Memory B cell (primary cell): Measurements from ENCODE around the gene FOXE3.

Experiments
- ATAC-seq: fragments of 150-1000 bp; cut with Tn5 transposase; 2 replicates; pipeline ENCODE4 v1.10.0; 2021; ENCODE audit warnings: low read depth, mild to moderate bottlenecking, moderate library complexity
- DNase-seq, 2 donors: peaks; one replicate each; pipeline ENCODE4 v3.0.0; 2022; ENCODE audit warnings: low spot score in 2 of 2
- H3K27ac Mint-ChIP-seq: one replicate; pipeline ENCODE4 v1.8.0; 2022; ENCODE audit warnings: mild to moderate bottlenecking, moderate library complexity, mixed read lengths
- H3K27me3 Mint-ChIP-seq: one replicate; pipeline ENCODE4 v1.8.0; 2022; ENCODE audit warnings: mixed read lengths
- H3K36me3 Mint-ChIP-seq: one replicate; pipeline ENCODE4 v1.8.0; 2022; ENCODE audit warnings: mild to moderate bottlenecking, mixed read lengths
- H3K4me1 Mint-ChIP-seq: one replicate; pipeline ENCODE4 v1.8.0; 2022; ENCODE audit warnings: mixed read lengths
- H3K4me3 Mint-ChIP-seq: one replicate; pipeline ENCODE4 v1.8.0; 2022; ENCODE audit warnings: mild to moderate bottlenecking, moderate library complexity, mixed read lengths
- H3K9me3 Mint-ChIP-seq: one replicate; pipeline ENCODE4 v1.8.0; 2022; ENCODE audit warnings: mixed read lengths

FOXE3 gene

DNA sequence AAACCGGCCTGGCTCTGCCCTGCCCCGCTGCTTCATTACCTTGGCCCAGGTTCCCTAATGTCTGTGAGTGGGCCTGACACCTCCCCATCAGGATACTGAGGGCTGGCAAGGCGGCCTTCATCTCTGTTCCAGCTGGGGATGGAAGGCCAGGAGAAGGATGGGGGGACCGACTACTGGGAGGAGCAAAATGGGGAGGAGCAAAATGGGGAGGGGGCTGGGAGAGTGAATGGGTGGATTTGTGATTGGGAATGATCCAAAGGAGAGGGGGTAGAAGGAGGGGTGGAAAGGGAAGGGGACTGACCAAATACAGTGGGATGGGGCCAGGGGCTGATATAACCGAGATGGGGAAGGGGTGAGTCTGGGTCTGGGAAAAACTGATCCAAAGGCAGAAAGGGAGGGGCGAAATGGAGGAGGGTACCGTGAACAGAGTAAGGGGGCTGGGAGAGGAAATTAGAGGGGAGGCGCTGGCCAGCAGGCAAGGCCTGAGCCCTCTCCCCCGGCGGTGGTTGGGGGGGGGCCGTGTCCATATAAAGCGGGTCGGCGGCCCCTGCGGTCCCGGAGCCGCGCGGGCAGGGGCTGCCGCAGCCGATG, at the start of gene FOXE3:
Gene FOXE3 (plus strand): TSS at position 558 of the 591 bp plus-strand sequence. CDS start 31 bp downstream, at position 589.
- Mint-ChIP-seq H3K36me3 (peaks cover 4% of the 10 kb centered on the region), H3K27ac (no peak within 1 kb of the TSS), H3K9me3 (no peaks in the 10 kb centered on the region), H3K4me3 (peak within 1 kb of the TSS; percentile 49), H3K27me3 (peaks cover 36% of the 10 kb centered on the region), H3K4me1 (peaks cover 5% of the 10 kb centered on the region)
- no peak for DNase-seq
- no peak for ATAC-seq

DNA sequence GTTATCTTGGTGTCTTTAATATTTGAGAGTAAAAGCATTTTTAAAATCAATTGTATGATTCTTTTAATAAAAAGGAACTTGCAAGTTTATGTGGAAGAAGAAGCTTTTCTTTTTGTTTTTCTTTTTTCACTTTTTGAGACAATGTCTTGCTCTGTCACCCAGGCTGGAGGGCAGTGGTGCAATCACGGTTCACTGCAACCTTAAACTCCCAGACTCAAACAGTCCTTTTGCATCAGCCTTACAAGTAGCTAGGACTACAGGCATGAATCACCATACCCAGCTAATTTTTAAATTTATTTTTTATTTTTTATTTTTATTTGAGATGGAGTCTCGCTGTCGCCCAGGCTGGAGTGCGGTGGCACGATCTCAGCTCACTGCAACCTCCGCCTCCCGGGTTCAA, 48.4 kb upstream of the FOXE3 start:
- Mint-ChIP-seq H3K27ac (no peak overlapping the region), H3K4me1 (no peaks in the 10 kb centered on the region), H3K9me3 (no peaks in the 10 kb centered on the region), H3K27me3 (no peaks in the 10 kb centered on the region), H3K36me3 (peaks cover 20% of the 10 kb centered on the region), H3K4me3 (no peak overlapping the region)
- ATAC-seq (no peak), DNase-seq (no peak)

DNA sequence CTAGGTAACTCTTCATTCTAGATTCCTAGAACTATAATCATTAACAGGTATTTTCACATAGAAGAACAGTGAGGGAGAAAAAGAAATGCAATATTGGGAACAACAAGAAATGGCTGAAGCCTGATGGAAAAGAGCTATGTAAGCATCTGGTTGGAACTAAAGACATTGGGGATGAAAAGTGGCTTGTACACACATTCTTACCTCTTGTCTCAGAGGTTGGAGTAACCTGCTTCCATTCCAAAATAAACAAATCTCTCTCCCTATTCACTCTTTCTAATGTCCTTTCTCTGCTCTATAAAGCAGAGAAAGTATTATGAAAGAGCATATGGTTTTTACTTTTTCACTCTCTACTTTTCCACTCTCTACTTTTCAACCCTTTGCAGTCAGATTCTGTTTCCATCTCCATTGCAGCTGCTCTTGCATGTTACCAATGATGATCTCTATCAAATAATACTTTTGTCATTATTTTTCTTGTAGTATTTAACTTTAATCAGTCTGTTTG, 45.0 kb upstream of the FOXE3 start:
- H3K4me3 Mint-ChIP-seq, result no peak overlapping the region
- H3K36me3 Mint-ChIP-seq, result peaks cover 28% of the 10 kb centered on the region
- no peaks in the 10 kb centered on the region for H3K27me3 Mint-ChIP-seq
- H3K27ac Mint-ChIP-seq, result no peak overlapping the region
- no peak for DNase-seq
- H3K4me1 Mint-ChIP-seq, result no peaks in the 10 kb centered on the region
- no peaks in the 10 kb centered on the region for H3K9me3 Mint-ChIP-seq
- ATAC-seq, result no peak

GRCh38 chr1:47374501-47374900, 41.6 kb upstream of the FOXE3 start:
- Mint-ChIP-seq H3K27me3 (no peaks in the 10 kb centered on the region), H3K27ac (no peak overlapping the region), H3K4me1 (no peaks in the 10 kb centered on the region), H3K36me3 (peaks cover 33% of the 10 kb centered on the region), H3K4me3 (no peak overlapping the region), H3K9me3 (no peaks in the 10 kb centered on the region)
- ATAC-seq (no peak), DNase-seq (no peak)

DNA sequence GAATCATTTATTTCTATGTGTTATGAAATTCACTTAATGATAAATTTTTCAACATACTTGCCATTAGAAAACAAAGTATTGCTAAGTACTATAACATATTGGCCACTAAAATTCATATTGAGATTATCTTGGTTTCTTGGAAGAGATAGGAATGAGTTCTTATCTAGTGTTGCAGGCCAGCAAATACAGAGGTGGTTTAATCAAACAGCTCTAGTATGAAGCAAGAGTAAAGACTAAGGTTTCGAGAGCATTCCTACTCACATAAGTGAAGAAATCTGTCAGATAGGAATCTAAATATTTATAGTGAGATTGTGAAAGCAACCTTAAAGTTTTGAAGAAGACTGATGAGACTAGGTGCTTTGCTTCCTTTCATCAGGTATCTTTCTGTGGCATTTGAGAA, 37.9 kb upstream of the FOXE3 start:
- Mint-ChIP-seq H3K4me3 (no peak overlapping the region), H3K4me1 (no peaks in the 10 kb centered on the region), H3K36me3 (peaks cover 26% of the 10 kb centered on the region), H3K9me3 (no peaks in the 10 kb centered on the region), H3K27me3 (no peaks in the 10 kb centered on the region), H3K27ac (no peak overlapping the region)
- DNase-seq, result no peak
- no peak for ATAC-seq

DNA sequence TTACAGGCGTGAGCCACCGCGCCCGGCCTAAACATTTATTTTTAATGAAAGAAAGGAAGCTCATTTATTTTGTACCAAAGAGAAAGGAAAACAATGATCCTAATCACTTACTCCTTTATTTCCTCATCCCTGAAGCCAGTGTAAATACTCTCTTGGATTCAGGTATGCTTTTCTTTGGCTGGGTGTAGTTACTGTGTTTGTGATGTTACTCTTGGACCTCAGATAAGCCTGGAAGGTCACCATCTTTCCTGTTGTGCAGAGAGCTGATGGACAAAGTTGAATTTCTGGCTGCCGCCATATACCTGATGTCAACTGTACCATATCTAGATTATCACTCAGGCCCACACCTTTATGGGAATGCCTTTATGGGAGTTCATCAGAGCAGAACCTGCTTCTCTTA, 35.4 kb upstream of the FOXE3 start:
- no peak for ATAC-seq
- H3K9me3 Mint-ChIP-seq, result no peaks in the 10 kb centered on the region
- no peak overlapping the region for H3K27ac Mint-ChIP-seq
- peaks cover 18% of the 10 kb centered on the region for H3K36me3 Mint-ChIP-seq
- no peak overlapping the region for H3K4me3 Mint-ChIP-seq
- DNase-seq, result no peak
- H3K4me1 Mint-ChIP-seq, result no peaks in the 10 kb centered on the region
- no peaks in the 10 kb centered on the region for H3K27me3 Mint-ChIP-seq

DNA sequence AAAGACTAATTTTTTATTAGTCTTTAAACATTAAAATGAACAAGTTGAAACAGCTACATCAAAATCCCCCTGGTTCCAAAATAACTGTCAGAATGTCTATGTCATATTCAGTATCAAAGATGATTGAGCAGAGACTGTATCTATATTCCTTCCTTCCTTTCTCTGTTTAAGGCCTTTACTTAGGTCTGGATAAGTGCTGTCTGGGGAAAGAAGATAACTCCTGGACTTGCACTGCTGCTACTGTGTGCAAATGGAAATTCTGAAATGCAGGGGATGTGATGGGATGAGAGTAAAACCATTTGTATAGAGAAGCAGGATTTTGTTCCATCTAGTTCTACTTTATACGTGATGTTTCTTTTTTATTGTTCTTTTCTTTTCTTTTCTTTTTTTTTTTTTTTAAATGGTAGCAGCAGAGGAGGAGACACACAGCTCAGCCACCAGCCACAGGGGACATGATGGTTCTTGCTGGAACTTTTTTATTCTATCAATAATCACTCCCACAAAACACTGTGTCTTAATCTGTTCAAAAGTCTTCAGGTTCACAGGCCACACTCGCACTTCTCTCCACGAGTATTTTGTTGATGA, 33.6 kb upstream of the FOXE3 start:
- Mint-ChIP-seq H3K9me3 (no peaks in the 10 kb centered on the region), H3K4me1 (no peaks in the 10 kb centered on the region), H3K27ac (no peak overlapping the region), H3K4me3 (no peak overlapping the region), H3K27me3 (no peaks in the 10 kb centered on the region), H3K36me3 (peaks cover 20% of the 10 kb centered on the region)
- ATAC-seq, result no peak
- DNase-seq, result no peak

GRCh38 chr1:47384083-47384482, 32.0 kb upstream of the FOXE3 start:
- H3K9me3 Mint-ChIP-seq, result no peaks in the 10 kb centered on the region
- H3K4me1 Mint-ChIP-seq, result peaks cover 4% of the 10 kb centered on the region
- no peak overlapping the region for H3K4me3 Mint-ChIP-seq
- peaks cover 13% of the 10 kb centered on the region for H3K36me3 Mint-ChIP-seq
- DNase-seq, result no peak
- ATAC-seq, result no peak
- peak overlapping the region; percentile 9 for H3K27ac Mint-ChIP-seq
- H3K27me3 Mint-ChIP-seq, result no peaks in the 10 kb centered on the region

DNA sequence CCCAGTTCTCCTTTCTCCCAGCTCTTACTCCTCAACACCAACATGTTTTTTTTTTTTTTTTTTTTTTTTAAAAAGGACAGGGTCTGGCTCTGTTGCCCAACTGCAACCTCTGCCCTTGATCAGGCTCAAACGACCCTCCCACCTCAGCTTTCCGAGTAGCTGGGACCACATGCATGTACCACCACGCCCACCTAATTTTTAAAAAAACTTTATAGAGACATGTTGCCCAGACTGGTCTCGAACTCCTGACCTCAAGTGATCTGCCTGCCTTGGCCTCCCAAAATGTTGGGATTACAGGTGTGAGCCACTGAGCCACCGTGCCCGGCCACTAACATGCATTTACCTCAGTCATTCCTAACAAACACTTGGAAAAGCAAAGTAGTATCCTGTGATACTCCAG, 31.1 kb upstream of the FOXE3 start:
- H3K4me1 Mint-ChIP-seq, result peaks cover 6% of the 10 kb centered on the region
- H3K36me3 Mint-ChIP-seq, result peaks cover 7% of the 10 kb centered on the region
- no peaks in the 10 kb centered on the region for H3K9me3 Mint-ChIP-seq
- H3K27me3 Mint-ChIP-seq, result peaks cover 2% of the 10 kb centered on the region
- H3K4me3 Mint-ChIP-seq, result no peak overlapping the region
- H3K27ac Mint-ChIP-seq, result no peak overlapping the region
- DNase-seq (no peak), ATAC-seq (no peak)

GRCh38 chr1:47386268-47386667, 29.8 kb upstream of the FOXE3 start:
- Mint-ChIP-seq H3K27me3 (peaks cover 5% of the 10 kb centered on the region), H3K4me3 (no peak overlapping the region), H3K36me3 (peaks cover 4% of the 10 kb centered on the region), H3K27ac (no peak overlapping the region), H3K9me3 (no peaks in the 10 kb centered on the region), H3K4me1 (peaks cover 6% of the 10 kb centered on the region)
- DNase-seq (no peak), ATAC-seq (no peak)

GRCh38 chr1:47388030-47388890, 27.8 kb upstream of the FOXE3 start:
- ATAC-seq, result no peak
- no peak for DNase-seq
- Mint-ChIP-seq H3K27me3 (peaks cover 5% of the 10 kb centered on the region), H3K4me3 (no peak overlapping the region), H3K9me3 (no peaks in the 10 kb centered on the region), H3K4me1 (peaks cover 6% of the 10 kb centered on the region), H3K36me3 (peaks cover 2% of the 10 kb centered on the region), H3K27ac (no peak overlapping the region)

GRCh38 chr1:47388891-47389238, 27.2 kb upstream of the FOXE3 start:
- Mint-ChIP-seq H3K4me3 (no peak overlapping the region), H3K27ac (no peak overlapping the region), H3K4me1 (peaks cover 6% of the 10 kb centered on the region), H3K27me3 (peaks cover 5% of the 10 kb centered on the region), H3K36me3 (peaks cover 2% of the 10 kb centered on the region), H3K9me3 (no peaks in the 10 kb centered on the region)
- peak; percentile 16 to 22 for DNase-seq
- ATAC-seq, result no peak

DNA sequence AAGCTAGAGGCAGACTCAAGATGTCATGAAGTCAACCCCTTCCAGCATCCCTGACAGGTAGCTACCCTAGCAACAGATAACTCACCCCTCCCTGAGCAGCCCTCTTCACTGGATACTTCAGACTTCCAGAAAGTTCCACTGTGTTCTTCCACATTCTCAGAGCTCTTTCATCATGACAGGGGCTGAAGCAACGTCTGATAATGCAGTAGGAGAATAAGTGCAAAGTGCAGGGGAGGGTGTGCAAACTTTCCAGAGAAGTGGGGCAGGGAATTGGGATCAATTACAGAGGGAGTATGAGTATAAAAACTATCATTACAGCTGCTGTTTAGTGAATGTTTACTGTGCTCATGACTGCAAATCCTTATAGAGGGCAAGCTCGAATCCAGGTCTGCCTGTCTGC, 26.4 kb upstream of the FOXE3 start:
- Mint-ChIP-seq H3K9me3 (no peaks in the 10 kb centered on the region), H3K36me3 (peaks cover 2% of the 10 kb centered on the region), H3K4me1 (peaks cover 6% of the 10 kb centered on the region), H3K27ac (no peak overlapping the region), H3K27me3 (peaks cover 7% of the 10 kb centered on the region), H3K4me3 (no peak overlapping the region)
- ATAC-seq (no peak), DNase-seq (no peak)

- Mint-ChIP-seq H3K27me3 (peaks cover 11% of the 10 kb centered on the region), H3K4me1 (peaks cover 6% of the 10 kb centered on the region), H3K4me3 (no peak overlapping the region), H3K27ac (no peak overlapping the region), H3K9me3 (no peaks in the 10 kb centered on the region), H3K36me3 (peaks cover 2% of the 10 kb centered on the region)
- DNase-seq (no peak), ATAC-seq (no peak)
Measured at GRCh38 chr1:47390843-47391242, 25.2 kb upstream of the FOXE3 start.
